Measurements from ENCODE around the gene EBP.

DNA sequence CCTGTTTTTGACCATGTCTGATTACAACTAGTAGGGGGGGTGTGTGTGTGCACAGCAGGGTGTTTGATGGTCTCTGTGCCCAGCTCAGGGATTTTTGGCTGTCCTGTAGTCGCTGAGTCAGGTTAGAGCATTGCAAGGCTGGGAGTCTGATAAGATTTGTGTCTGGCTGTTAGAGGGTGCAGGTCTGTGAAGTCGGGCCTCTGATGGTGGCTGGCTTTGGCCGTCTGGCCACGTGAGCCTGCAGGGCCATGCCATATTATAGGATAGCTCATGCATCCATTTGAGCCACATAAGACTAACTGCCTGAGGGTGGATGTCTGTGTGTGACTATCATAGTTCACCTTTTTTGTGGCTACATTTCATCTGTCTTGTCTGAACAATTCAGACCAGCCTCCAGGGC, 7.9 kb upstream of the EBP start:
- TF ChIP-seq, protein P1, sequence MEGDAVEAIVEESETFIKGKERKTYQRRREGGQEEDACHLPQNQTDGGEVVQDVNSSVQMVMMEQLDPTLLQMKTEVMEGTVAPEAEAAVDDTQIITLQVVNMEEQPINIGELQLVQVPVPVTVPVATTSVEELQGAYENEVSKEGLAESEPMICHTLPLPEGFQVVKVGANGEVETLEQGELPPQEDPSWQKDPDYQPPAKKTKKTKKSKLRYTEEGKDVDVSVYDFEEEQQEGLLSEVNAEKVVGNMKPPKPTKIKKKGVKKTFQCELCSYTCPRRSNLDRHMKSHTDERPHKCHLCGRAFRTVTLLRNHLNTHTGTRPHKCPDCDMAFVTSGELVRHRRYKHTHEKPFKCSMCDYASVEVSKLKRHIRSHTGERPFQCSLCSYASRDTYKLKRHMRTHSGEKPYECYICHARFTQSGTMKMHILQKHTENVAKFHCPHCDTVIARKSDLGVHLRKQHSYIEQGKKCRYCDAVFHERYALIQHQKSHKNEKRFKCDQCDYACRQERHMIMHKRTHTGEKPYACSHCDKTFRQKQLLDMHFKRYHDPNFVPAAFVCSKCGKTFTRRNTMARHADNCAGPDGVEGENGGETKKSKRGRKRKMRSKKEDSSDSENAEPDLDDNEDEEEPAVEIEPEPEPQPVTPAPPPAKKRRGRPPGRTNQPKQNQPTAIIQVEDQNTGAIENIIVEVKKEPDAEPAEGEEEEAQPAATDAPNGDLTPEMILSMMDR (conservative IDR thresholded peaks at IDR 0.05 in 1 of 2, IDR thresholded peaks at IDR 0.05 in 1 of 2; ENCODE audit: extremely low read depth in 1 of 2, insufficient read depth in 1 of 2, low read depth in 1 of 2, low read length in 2 of 2): no peak
- no peak for TF ChIP-seq EZH2 (IDR thresholded peaks at IDR 0.05; ENCODE audit: borderline replicate concordance, low read length)
